Kidney tubule cell (primary cell): ENCODE measurements around the gene TMPRSS3.

Experiments used
- DNase-seq: peaks from one replicate; pipeline ENCODE4 v3.0.0-alpha.2; 2018; ENCODE audit warnings: low spot score

TMPRSS3 gene

DNA sequence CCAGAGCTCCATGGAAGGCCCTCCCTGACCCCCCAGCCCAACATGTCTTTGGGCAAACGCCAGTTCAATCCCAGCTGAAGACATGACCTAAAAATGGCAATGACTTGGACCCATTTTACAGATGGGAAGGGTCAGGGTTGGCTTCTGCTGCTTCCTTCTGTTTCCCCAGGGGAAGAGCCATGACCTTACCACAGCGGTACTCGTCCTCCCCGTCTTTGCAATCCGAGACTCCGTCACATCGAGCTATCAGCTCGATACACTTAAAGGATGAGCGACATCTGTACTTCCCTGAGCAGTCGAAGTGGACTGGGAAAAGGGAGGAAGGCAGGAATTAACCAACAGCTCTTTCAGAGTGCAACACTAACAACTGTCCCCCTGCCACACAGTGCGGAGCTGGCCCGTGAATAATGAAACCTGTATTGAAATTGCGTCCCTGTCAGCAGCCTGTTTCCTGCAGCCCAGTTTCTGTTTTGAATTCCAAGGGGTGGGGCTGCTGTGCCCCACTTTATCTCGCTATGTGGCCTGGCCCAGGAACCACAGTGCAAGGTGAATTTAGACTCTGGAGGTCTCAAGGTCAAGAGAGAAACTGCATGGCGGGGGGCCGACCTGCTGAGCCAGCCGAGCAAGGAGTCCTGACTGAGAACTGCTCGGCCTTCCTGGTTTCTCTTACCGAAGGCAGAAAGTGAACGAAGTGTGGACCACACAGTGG, 7.0 kb downstream of the TMPRSS3 start:
- DNase-seq, result peak; percentile 45

DNA sequence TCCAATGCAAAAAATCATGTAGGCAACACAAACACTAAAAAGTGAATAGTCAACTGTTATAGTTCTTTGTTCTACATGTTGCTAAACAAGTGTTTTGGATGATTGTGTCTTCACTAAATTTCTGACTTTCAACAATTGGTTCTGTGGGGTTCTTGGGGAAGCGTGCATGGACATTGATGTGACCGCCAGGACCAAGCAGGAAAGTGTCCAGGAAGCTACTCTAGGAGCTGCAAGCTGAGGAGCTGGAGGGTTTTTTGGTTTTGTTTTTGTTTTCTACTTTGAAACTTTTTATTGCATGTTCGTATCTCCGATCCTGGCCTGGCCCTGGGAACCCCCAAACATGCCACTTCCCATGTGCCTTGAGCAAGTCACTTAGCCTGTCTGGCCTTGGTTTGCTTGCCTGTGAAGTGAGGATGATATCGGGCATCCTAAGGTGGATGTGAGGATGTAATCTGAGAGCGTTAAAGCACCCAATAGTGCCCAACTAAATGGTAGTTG, 8.0 kb downstream of the TMPRSS3 start:
- no peak for DNase-seq

DNA sequence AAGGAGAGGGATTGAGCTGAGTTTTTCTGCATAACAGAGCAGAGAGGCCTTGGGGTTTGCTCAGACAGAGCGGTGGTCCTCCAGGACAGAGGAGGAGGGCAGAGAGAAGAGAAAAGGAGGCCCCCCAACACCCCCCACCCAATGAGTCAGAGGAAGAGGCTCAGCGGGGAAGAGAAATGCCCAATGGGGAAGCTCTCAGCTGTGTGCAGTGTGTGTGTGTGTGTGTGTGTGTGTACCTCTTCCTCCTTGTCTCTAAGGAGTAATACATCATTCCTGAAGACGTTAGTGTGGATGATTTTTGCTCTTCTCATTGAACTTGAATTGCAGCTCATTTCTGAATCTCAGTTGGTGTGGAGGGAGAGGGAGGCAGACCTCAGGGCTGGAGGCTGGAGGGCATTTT, 8.7 kb downstream of the TMPRSS3 start:
- no peak for DNase-seq

- DNase-seq, result no peak
These were observed 9.7 kb downstream of the TMPRSS3 start for GRCh38 chr21:42386034-42386591.

- no peak for DNase-seq
These were observed 10.2 kb downstream of the TMPRSS3 start for GRCh38 chr21:42385619-42386018.

GRCh38 chr21:42384989-42385388, 10.9 kb downstream of the TMPRSS3 start:
- peak; percentile 18 for DNase-seq

GRCh38 chr21:42384156-42384945, 11.5 kb downstream of the TMPRSS3 start:
- DNase-seq, result no peak

DNA sequence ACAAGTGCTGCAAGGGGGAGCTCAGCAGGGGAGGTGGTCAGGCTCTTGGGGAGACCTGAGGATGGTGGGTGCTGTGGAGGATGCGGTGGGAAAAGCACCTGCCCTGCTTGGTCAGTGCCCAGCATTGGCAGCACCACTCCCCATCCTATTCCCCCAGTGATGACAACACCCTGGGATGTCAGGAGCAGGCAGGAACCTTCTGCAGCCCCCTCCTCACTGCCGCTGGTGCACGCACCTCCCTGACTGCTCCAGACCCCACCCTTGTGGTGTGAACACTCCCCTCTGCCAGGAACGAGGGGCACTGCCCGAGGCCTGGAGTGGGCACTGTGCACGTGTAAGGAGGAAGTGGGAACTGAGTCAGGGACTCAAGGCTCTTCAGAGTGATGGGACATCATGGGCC, 12.5 kb downstream of the TMPRSS3 start:
- DNase-seq, result no peak

DNA sequence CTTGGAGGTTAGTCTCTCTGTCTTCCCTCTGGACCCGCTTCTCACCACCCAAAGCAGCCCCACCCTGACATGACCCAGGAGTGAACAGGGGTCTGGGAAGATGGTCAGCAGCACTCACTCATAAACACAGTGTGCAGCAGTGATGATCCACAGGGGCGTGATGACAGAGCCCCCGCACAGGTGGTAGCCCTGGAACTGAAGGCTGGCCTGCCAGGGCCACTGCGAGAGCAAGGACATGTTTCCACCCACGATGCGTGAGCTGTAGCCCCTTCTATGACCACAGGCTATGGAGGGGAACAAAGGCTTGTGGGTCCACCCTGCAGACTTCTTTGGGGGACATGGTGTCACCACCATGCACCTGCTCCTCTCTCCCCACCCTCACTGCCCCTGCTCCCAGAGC, 12.9 kb downstream of the TMPRSS3 start:
- no peak for DNase-seq

DNA sequence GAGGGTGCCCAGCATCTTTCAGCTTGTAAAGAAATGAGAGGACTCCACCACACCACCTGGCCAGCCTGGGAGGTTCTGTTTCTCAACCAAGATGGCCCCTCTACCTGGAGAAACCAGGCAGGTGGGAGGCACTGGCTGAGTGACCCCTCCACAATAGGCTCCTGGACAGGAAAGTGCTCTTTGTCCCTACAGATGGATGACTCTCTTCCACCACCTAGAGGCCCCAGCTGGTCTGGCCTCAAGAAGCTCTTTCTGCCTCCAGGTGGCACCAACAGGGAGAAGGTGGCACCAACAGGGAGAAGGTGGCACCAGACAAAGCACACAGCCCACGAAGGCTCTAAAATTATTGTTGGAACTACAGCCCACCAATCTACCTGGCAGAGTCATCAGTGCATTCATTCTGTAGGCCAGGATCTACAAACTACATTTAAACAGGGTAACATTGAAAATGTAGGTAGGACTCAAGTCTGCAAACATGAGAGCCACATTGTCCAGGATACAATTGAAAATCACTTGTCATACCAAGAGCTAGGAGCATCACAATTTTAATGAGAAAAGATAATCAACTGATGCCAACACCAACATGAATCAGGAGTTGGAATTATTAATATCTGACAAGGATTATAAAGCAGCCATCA, 14.4 kb downstream of the TMPRSS3 start:
- DNase-seq, result peak; percentile 75

- no peak for DNase-seq
These were observed 16.2 kb downstream of the TMPRSS3 start for GRCh38 chr21:42379426-42380215.

- no peak for DNase-seq
These were observed 17.4 kb downstream of the TMPRSS3 start for GRCh38 chr21:42378418-42378817.

- DNase-seq, result no peak
These were observed 17.9 kb downstream of the TMPRSS3 start for GRCh38 chr21:42377951-42378340.

GRCh38 chr21:42377211-42377950, 18.5 kb downstream of the TMPRSS3 start:
- no peak for DNase-seq

DNA sequence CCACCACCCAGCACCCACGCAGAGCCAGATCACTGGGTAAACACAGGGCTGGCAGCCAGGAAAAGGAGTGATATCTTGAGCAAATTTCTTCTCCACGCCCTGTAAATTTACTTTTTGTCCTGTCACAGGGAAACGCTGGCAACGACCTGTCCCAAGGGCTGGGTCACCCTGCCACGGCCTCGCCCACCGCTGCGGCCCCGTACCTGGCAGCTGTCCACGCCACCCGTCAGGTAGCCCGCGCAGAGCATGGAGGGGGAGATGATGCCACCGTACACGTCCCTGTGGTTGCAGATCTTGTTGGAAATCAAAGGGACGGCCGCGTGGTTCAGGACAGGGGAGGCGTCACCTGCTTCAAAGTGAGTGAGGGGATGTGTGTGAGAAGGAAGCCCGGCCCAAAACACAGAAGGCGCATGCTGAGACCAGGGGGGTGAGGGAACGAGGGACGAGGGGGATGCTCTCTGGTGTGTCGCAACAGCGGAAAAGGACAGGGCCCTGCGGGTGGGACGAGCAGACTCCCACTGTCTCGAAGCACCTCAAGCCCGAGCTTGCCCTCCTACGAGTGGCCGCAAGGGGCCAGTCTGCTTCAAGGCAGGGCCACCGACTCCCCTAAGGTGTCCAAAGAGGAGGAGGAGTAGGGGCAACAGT, 19.4 kb downstream of the TMPRSS3 start:
- no peak for DNase-seq

DNA sequence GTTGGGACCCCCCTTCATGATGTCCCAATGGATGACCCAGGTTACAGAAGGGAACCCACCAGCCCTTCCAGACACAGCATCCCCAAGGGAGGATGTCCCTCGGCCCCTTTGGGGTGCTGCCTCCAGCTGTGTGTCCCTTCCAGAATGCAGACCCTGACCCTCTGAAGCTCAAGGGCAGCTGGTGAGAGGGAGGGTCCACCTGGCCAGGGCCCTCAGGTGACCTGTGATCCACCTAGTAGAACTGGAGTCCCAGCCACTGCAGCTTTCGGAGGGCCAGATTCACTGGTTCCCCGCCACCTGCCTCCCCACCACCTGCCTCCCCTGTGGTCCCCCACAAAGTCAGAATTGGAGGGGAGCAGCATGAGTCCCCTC, 19.9 kb downstream of the TMPRSS3 start:
- DNase-seq, result no peak

DNA sequence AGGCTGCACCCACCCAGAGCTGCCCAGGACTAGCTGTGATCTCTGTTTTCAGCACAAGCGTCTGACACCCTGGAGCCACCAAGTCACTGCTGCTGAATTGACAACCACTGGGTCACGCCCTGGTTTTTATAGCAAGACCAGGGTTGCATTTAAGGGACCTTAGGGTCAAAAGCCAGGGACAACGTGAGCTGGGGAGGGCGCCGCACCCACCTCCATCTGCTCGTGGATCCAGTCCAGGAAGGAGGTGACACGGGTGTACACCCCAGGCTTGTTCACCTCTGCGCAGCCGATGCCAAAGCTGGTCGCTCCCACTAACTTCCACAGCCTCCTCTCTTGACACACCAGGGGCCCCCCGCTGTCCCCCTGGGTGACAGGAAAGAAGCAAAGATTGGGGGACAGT, 20.3 kb downstream of the TMPRSS3 start:
- no peak for DNase-seq

DNA sequence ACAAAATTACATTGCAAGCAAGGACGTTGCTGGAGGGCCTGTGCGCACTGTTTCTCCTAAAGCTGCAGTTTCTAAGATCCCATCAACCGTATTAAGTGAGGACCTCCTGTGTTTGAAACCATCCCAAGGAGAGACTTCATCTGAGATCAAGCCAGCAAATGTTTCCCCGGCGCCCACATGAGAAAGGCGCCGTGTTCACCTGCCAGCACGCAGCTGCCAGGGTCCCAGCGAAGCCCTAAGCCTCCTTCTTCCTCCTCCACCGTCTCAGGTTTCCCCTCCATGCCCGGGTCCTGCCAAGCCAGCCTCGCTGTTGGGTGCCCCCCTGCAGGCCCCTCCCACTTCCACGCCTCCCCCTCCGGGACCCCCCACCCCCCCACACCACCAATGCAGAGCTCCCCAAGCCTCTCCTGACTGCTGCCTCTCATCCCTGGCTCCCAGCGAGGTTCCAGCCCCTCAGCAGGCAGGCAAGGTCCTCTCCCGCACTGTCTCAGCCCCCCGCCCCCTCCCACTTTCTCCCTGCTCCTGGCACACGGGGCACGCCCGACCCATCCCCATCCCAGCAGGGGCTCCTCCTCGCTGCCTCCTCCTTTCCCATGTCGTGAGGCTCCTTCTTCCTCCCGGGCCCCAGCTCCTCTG, 20.9 kb downstream of the TMPRSS3 start:
- DNase-seq, result no peak

- no peak for DNase-seq
These were observed 21.4 kb downstream of the TMPRSS3 start for GRCh38 chr21:42374457-42374856.

DNA sequence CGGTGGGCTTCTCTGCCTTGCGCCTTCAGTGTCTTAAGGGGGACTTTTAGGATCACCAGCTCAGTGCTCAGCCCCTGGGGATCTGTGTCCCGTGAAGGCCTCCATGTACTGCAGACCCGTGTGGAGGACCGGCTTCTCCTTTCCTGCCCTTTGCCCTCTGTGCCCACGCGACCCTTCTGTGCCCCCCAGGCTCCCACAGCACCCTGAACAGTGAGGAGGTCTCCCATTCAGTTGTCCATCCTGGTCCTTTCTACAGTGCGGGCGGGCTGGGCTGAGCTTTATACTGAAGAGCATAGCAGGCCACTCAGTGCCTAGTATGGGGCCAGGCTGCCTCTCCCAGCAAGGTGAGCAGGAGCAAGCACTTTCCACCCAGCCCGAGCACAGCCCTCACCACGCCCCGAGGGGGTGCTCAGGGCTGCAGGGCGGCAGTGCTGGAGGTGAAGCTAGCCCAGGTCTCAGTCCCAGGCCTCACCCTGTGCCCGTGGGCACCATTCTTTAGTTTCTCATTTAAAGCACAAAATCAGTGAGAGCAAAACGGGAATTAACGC, 21.9 kb downstream of the TMPRSS3 start:
- no peak for DNase-seq
